H1 (cell line): ENCODE measurements around the gene ZNF496. TPM values are rescaled to one million over a fixed set of nuclear protein-coding genes. Genes with fewer than 3 reads are reported as not detected.

ENCODE experiments used
- CTCF ChIA-PET: fragments of 300-600 bp; sonication (Branson Sonifier 250); formaldehyde crosslinking; loops from one replicate; lab custom pipeline; 2021; ENCODE audit not compliant: partially characterized antibody; lab: Charles Lee
- POLR2A ChIA-PET: fragments of 300-600 bp; sonication (Branson Sonifier 250); formaldehyde crosslinking; loops from one replicate; lab custom pipeline; 2021; ENCODE audit warnings: inconsistent platforms; ENCODE audit not compliant: partially characterized antibody; lab: Charles Lee
- DNase-seq, 2 experiments: peaks; one replicate each; pipeline versions ENCODE4 v3.0.0 to v3.0.0-alpha.2; 2010 to 2022; ENCODE audit warnings: low spot score in 2 of 2, low read depth in 1 of 2, mixed read lengths in 1 of 2
- FAIRE-seq: peaks from 2 replicates; lab custom pipeline; 2011; peaks lifted over from hg19 to GRCh38; lab: Jason Lieb, UNC
- H2AFZ ChIP-seq: 2 replicates; pipeline ENCODE4 v1.8.1; 2012; ENCODE audit warnings: low read length, inconsistent platforms
- H2AK5ac ChIP-seq: 2 replicates; pipeline ENCODE4 v1.6.1; 2013; ENCODE audit warnings: low read depth, low read length
- H2BK120ac ChIP-seq: replicated peaks from 2 replicates; pipeline ENCODE3; 2013; ENCODE audit warnings: low read depth, low read length, inconsistent platforms
- H2BK12ac ChIP-seq: 2 replicates; pipeline ENCODE4 v1.6.1; 2013; ENCODE audit warnings: low read depth, low read length
- H2BK15ac ChIP-seq: 2 replicates; pipeline ENCODE4 v1.6.1; 2013; ENCODE audit warnings: low read length
- H2BK20ac ChIP-seq: 2 replicates; pipeline ENCODE4 v1.6.1; 2013; ENCODE audit warnings: low read length
- H2BK5ac ChIP-seq: 2 replicates; pipeline ENCODE4 v1.6.1; 2013; ENCODE audit warnings: low read depth, low read length
- H3K14ac ChIP-seq: 2 replicates; pipeline ENCODE4 v1.6.1; 2013; ENCODE audit warnings: inconsistent platforms; ENCODE audit not compliant: insufficient read length
- H3K18ac ChIP-seq: 2 replicates; pipeline ENCODE4 v1.6.1; 2013; ENCODE audit warnings: low read length; ENCODE audit errors: extremely low read depth
- H3K23ac ChIP-seq: 2 replicates; pipeline ENCODE4 v1.6.1; 2013; ENCODE audit warnings: inconsistent platforms; ENCODE audit not compliant: insufficient read length
- H3K23me2 ChIP-seq: 2 replicates; pipeline ENCODE4 v1.6.1; 2013; ENCODE audit warnings: low read depth, low read length
- H3K27ac ChIP-seq: 2 replicates; pipeline ENCODE4 v1.6.1; 2011; ENCODE audit warnings: low read depth, low read length, inconsistent platforms
- H3K27me3 ChIP-seq, 4 experiments: replicated peaks in 1 of 4; 1 replicate in 1 of 4; 2 replicates in 3 of 4; pipeline versions ENCODE4 v1.6.1 to v1.8.1; 2011 to 2013; ENCODE audit warnings: low read length in 3 of 4, mild to moderate bottlenecking in 3 of 4, inconsistent platforms in 2 of 4, mixed read lengths in 2 of 4, moderate library complexity in 1 of 4; ENCODE audit not compliant: control insufficient read depth in 3 of 4, insufficient read depth in 3 of 4; ENCODE audit errors: extremely low read depth in 1 of 4
- H3K36me3 ChIP-seq, 4 experiments: 2 replicates each; pipeline versions ENCODE4 v1.6.1 to v1.8.1; 2011 to 2013; ENCODE audit warnings: mild to moderate bottlenecking in 4 of 4, low read length in 3 of 4, moderate library complexity in 2 of 4, control low read depth in 1 of 4, inconsistent platforms in 1 of 4; ENCODE audit not compliant: insufficient read depth in 4 of 4, control insufficient read depth in 2 of 4
- H3K4ac ChIP-seq: replicated peaks from 2 replicates; pipeline ENCODE3; 2013; ENCODE audit warnings: low read length, low read depth, mixed read lengths, inconsistent platforms; ENCODE audit not compliant: insufficient read length
- H3K4me1 ChIP-seq, 4 experiments: replicated peaks in 1 of 4; 1 replicate in 1 of 4; 2 replicates in 3 of 4; pipeline versions ENCODE4 v1.6.1 to v1.8.1; 2011 to 2013; ENCODE audit warnings: low read length in 3 of 4, inconsistent platforms in 2 of 4, mixed read lengths in 1 of 4; ENCODE audit not compliant: insufficient read depth in 4 of 4, control insufficient read depth in 3 of 4
- H3K4me2 ChIP-seq, 2 experiments: 2 replicates each; pipeline versions ENCODE4 v1.6.1 to v1.8.1; 2011 to 2013; ENCODE audit warnings: low read depth in 2 of 2, low read length in 2 of 2, control low read depth in 1 of 2, inconsistent platforms in 1 of 2, mild to moderate bottlenecking in 1 of 2; ENCODE audit not compliant: insufficient read depth in 1 of 2
- H3K4me3 ChIP-seq, 4 experiments: fragments of 200-600, 300-600 bp in 1 of 4; sonication (generic), shearing (Covaris generic), sonication (Bioruptor Twin) in 1 of 4; 2 replicates each; pipeline versions ENCODE4 v1.5.1 to v1.8.1; 2011 to 2016; ENCODE audit warnings: low read length in 4 of 4, low read depth in 3 of 4, control low read depth in 2 of 4, inconsistent platforms in 2 of 4, mild to moderate bottlenecking in 2 of 4, mixed read lengths in 1 of 4, moderate library complexity in 1 of 4; ENCODE audit not compliant: insufficient read depth in 2 of 4; ENCODE audit errors: extremely low read depth in 1 of 4
- H3K56ac ChIP-seq: replicated peaks from 2 replicates; pipeline ENCODE3; 2013; ENCODE audit warnings: low read depth, mild to moderate bottlenecking, mixed read lengths, low read length, inconsistent platforms; ENCODE audit not compliant: insufficient read length
- H3K79me1 ChIP-seq: 2 replicates; pipeline ENCODE4 v1.6.1; 2013; ENCODE audit warnings: low read depth, low read length, control low read depth
- H3K79me2 ChIP-seq, 2 experiments: 2 replicates each; pipeline versions ENCODE4 v1.6.1 to v1.8.1; 2012 to 2013; ENCODE audit warnings: low read length in 2 of 2, mild to moderate bottlenecking in 2 of 2, inconsistent platforms in 1 of 2; ENCODE audit not compliant: insufficient read depth in 2 of 2, control insufficient read depth in 1 of 2
- H3K9ac ChIP-seq, 4 experiments: replicated peaks in 1 of 4; 1 replicate in 1 of 4; 2 replicates in 3 of 4; pipeline versions ENCODE4 v1.6.1 to v1.8.1; 2011 to 2013; ENCODE audit warnings: low read depth in 3 of 4, low read length in 3 of 4, control low read depth in 2 of 4, mild to moderate bottlenecking in 2 of 4, moderate library complexity in 2 of 4, inconsistent platforms in 1 of 4; ENCODE audit errors: extremely low read depth in 1 of 4
- H3K9me3 ChIP-seq, 2 experiments: 2 replicates each; pipeline versions ENCODE4 v1.6.1 to v1.8.1; 2012 to 2013; ENCODE audit warnings: mild to moderate bottlenecking in 2 of 2, moderate library complexity in 2 of 2, control low read depth in 1 of 2, inconsistent platforms in 1 of 2, low read depth in 1 of 2, low read length in 1 of 2, mixed read lengths in 1 of 2; ENCODE audit not compliant: insufficient read depth in 2 of 2
- H4K20me1 ChIP-seq, 2 experiments: replicated peaks in 1 of 2; 2 replicates each; pipeline versions ENCODE3 to v1.8.1; 2011 to 2013; ENCODE audit warnings: inconsistent platforms in 2 of 2, low read length in 2 of 2, mild to moderate bottlenecking in 1 of 2; ENCODE audit not compliant: insufficient read depth in 2 of 2, control insufficient read depth in 1 of 2
- H4K5ac ChIP-seq: 2 replicates; pipeline ENCODE4 v1.6.1; 2013; ENCODE audit warnings: low read length, low read depth, mixed read lengths, inconsistent platforms; ENCODE audit not compliant: insufficient read length
- H4K8ac ChIP-seq: 2 replicates; pipeline ENCODE4 v1.8.0; 2013; ENCODE audit warnings: mild to moderate bottlenecking, moderate library complexity, low read length, inconsistent platforms; ENCODE audit not compliant: insufficient read depth; ENCODE audit errors: extremely low read depth
- H4K91ac ChIP-seq: replicated peaks from 2 replicates; pipeline ENCODE3; 2013; ENCODE audit warnings: low read length, mixed read lengths, inconsistent platforms; ENCODE audit not compliant: insufficient read length
- ASH2L ChIP-seq: fragments of 200-600, 300-600 bp; sonication (generic); IDR thresholded peaks from one replicate; pipeline ENCODE4 v1.7.1; 2017; ENCODE audit warnings: low read length
- EGR1 ChIP-seq: IDR thresholded peaks from 2 replicates; pipeline ENCODE4 v1.6.1; 2011; ENCODE audit warnings: low read depth, low read length, borderline replicate concordance
- EP300 ChIP-seq, 2 experiments: IDR thresholded peaks; 1 replicate in 1 of 2; 2 replicates in 1 of 2; pipeline ENCODE4 v1.6.1; 2011 to 2012; ENCODE audit warnings: low read depth in 2 of 2, low read length in 2 of 2, mild to moderate bottlenecking in 2 of 2, borderline replicate concordance in 1 of 2, inconsistent platforms in 1 of 2, moderate library complexity in 1 of 2
- FOSL1 ChIP-seq: IDR thresholded peaks from 2 replicates; pipeline ENCODE4 v1.6.1; 2011; ENCODE audit warnings: mild to moderate bottlenecking, low read depth, low read length, moderate library complexity; ENCODE audit not compliant: insufficient read depth
- RAD21 ChIP-seq, 2 experiments: IDR thresholded peaks in 1 of 2; conservative IDR thresholded peaks in 1 of 2; 2 replicates each; pipeline ENCODE4 v1.6.1; 2011; ENCODE audit warnings: low read depth in 2 of 2, low read length in 2 of 2, improper control_type of control experiment in 1 of 2, inconsistent platforms in 1 of 2, mild to moderate bottlenecking in 1 of 2, moderate library complexity in 1 of 2
- RXRA ChIP-seq: IDR thresholded peaks from 2 replicates; pipeline ENCODE4 v1.6.1; 2011; ENCODE audit warnings: low read depth, mild to moderate bottlenecking, low read length, moderate library complexity; ENCODE audit not compliant: insufficient read depth
- SAP30 ChIP-seq: fragments of 300-600 bp; sonication (generic); IDR thresholded peaks from 2 replicates; pipeline ENCODE4 v1.7.1; 2012; ENCODE audit warnings: low read length, moderate library complexity, mild to moderate bottlenecking, inconsistent platforms; ENCODE audit not compliant: insufficient read depth, insufficient replicate concordance
- SP1 ChIP-seq: IDR thresholded peaks from 2 replicates; pipeline ENCODE4 v1.6.1; 2011; ENCODE audit warnings: low read depth, low read length
- TEAD4 ChIP-seq: IDR thresholded peaks from 2 replicates; pipeline ENCODE4 v1.6.1; 2012; ENCODE audit warnings: low read depth, low read length, inconsistent platforms, mixed read lengths
- ZNF274 ChIP-seq: IDR thresholded peaks from 2 replicates; pipeline ENCODE4 v1.7.0; 2012; ENCODE audit warnings: low read length, borderline replicate concordance; ENCODE audit errors: extremely low read depth
- WGBS, 2 experiments: shearing (Covaris generic) in 1 of 2; methylation state at CpG; one replicate each; pipeline versions ENCODE4 v1.1.6 to v1.1.7; 2013 to 2015; ENCODE audit warnings: low lambda C conversion rate in 2 of 2, mixed read lengths in 2 of 2, inconsistent platforms in 1 of 2, low coverage in 1 of 2, missing lambda C conversion rate in 1 of 2; ENCODE audit not compliant: insufficient replicate concordance in 2 of 2, insufficient coverage in 1 of 2, insufficient read length in 1 of 2; ENCODE audit errors: extremely low coverage in 1 of 2, missing lambda C conversion rate in 1 of 2; 5-methylcytosine and 5-hydroxymethylcytosine counted together
- polyA plus RNA-seq, 7 experiments: library from polyadenylated mRNA; depleted of rRNA in 3 of 7; stranded (reverse) in 5 of 7; unstranded in 2 of 7; fragments of >200 nt in 5 of 7; fragments of 200-250 nt in 2 of 7; gene quantifications; 1 replicate in 5 of 7; 2 replicates in 1 of 7; 4 replicates in 1 of 7; pipeline versions ENCODE4 v1.2.1 to v1.2.3, GENCODE V29; 2011 to 2013; ENCODE audit warnings: missing spikeins in 2 of 7, mixed read lengths in 2 of 7
- total RNA-seq: library from RNA; stranded (reverse); fragmentation: NEBNext Ultra II Directional; extraction: Animal tissue kit (Norgen Biotek cat#: 25700); gene quantifications from 2 replicates; pipeline ENCODE4 v1.2.1, GENCODE V29; 2021
- TF ChIP-seq, protein P1 (sequence below): IDR thresholded peaks from 2 replicates; pipeline ENCODE4 v1.6.1; 2011; ENCODE audit warnings: low read length, improper control_type of control experiment

ZNF496 gene
- total and polyA plus RNA-seq, 2 of the 8 experiments (the other 6 are each of a cell fraction or from before 2014, with no cell fraction given): 27.9 to 71.4 TPM

DNA sequence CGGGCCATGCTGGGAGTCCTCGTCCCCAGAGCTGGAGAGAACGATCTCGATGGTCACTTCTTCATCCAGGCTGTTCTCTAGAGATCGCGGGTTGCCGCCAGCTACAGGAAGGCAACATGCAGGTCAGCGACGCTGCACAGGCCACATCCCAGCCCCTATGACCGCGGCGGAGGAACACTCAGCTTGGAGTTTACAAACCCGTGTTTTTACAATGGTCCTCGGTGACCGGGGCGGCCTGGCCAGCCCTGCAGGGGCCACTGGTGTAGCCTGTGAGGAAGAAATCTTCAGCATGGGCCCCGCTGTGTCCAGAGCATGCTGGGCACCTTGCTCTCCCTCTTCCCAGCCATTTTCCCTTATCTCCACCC is 30.5 kb downstream of the ZNF496 start:
- H3K4me2 ChIP-seq: no peak overlapping the region
- TF ChIP-seq FOSL1: no peak
- TF ChIP-seq TEAD4: no peak
- TF ChIP-seq RAD21 (IDR thresholded peaks at IDR 0.05 in 1 of 2, conservative IDR thresholded peaks at IDR 0.05 in 1 of 2; ENCODE audit: low read depth in 2 of 2, low read length in 2 of 2): no peak
- TF ChIP-seq SAP30: no peak
- no peak for TF ChIP-seq ASH2L
- TF ChIP-seq EP300 (IDR thresholded peaks at IDR 0.05; ENCODE audit: borderline replicate concordance in 1 of 2, low read depth in 2 of 2, low read length in 2 of 2): no peak
- TF ChIP-seq SP1: no peak
- TF ChIP-seq EGR1: no peak
- TF ChIP-seq ZNF274: no peak
- no peak for TF ChIP-seq RXRA
- TF ChIP-seq, protein P1, sequence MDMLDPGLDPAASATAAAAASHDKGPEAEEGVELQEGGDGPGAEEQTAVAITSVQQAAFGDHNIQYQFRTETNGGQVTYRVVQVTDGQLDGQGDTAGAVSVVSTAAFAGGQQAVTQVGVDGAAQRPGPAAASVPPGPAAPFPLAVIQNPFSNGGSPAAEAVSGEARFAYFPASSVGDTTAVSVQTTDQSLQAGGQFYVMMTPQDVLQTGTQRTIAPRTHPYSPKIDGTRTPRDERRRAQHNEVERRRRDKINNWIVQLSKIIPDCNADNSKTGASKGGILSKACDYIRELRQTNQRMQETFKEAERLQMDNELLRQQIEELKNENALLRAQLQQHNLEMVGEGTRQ: no peak
- H2BK12ac ChIP-seq: no peak overlapping the region
- no peaks in the 10 kb centered on the region for H3K27me3 ChIP-seq
- H2AFZ ChIP-seq: no peak overlapping the region
- H3K36me3 ChIP-seq: peaks cover 26 to 65% (median 48%) of the 10 kb centered on the region in 4 experiments
- H4K5ac ChIP-seq: no peak overlapping the region
- no peak for FAIRE-seq
- ChIA-PET CTCF (interaction anchor here (1.1 to 1.8 kb wide), 2 partner anchors 10 to 24 kb away, joined by 3 to 5 read pairs; no protein-coding TSS in a partner anchor), POLR2A (interaction anchor here (0.8 to 8.1 kb wide), 11 partner anchors 9 to 176 kb away, joined by 3 to 46 read pairs (median 4); partner anchors contain the start of gene ZNF496)
- no peak overlapping the region for H2AK5ac ChIP-seq
- H3K14ac ChIP-seq: no peak overlapping the region
- 92% methylated on average over 17 of the region's 17 CpGs; no CpG with 5 or more reads in 1 of the 2 experiments for WGBS, 2 experiments
- no peak overlapping the region for H3K18ac ChIP-seq
- H3K4me1 ChIP-seq: peaks cover 5 to 20% (median 19%) of the 10 kb centered on the region in 4 experiments
- H4K20me1 ChIP-seq: no peaks in the 10 kb centered on the region
- H2BK120ac ChIP-seq: no peak overlapping the region
- DNase-seq: no peak
- no peak overlapping the region for H3K27ac ChIP-seq
- no peak overlapping the region for H3K9ac ChIP-seq
- no peak overlapping the region for H2BK5ac ChIP-seq
- H3K79me1 ChIP-seq: 0 out of 2 replicates have a peak, but pooled peaks cover 2% of the 10 kb centered on the region
- H4K8ac ChIP-seq: no peak overlapping the region; the same call in 1 of the 2 replicates
- no peaks in the 10 kb centered on the region; the same call in 1 of the 2 replicates for H3K23me2 ChIP-seq
- H3K79me2 ChIP-seq: no peaks in the 10 kb centered on the region
- no peak overlapping the region for H3K23ac ChIP-seq
- H3K4ac ChIP-seq: no peak overlapping the region
- H3K9me3 ChIP-seq: peaks cover 0 to 8% of the 10 kb centered on the region in 2 experiments; a peak in 1 of 4 replicates
- no peak overlapping the region for H3K56ac ChIP-seq
- no peak overlapping the region for H2BK15ac ChIP-seq
- H2BK20ac ChIP-seq: no peak overlapping the region
- no peak overlapping the region for H3K4me3 ChIP-seq
- no peak overlapping the region for H4K91ac ChIP-seq
